HG02678 (cell line): ENCODE results near the gene GPSM1.

Experiments
- ATAC-seq: cut with Tn5 transposase; IDR thresholded peaks from one replicate; pipeline ENCODE4 v1.9.1; 2021; ENCODE audit warnings: mild to moderate bottlenecking, moderate library complexity; ENCODE audit not compliant: unreplicated experiment

Gene GPSM1

DNA sequence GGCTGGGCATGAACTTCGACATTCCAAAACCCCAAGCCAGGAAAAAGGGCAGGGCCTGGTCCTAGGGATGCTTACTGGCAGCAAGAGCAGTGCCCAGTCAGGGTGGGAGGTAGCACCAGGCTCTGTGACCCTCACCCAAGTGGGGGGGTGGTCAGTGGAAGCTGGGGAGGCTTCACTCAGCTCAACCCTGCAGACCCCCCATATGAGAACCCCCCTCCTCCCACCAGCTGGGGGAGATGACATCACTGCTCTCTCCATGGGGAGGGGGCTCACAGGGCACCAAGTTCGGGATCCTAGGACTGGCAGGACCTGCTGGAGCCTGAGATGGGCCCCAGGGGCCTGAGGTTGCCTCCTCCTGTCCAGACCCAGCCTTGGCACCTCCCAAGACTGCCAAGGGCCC, 31.5 kb downstream of the GPSM1 start:
- no peak for ATAC-seq

GRCh38 chr9:136359774-136360718, 32.7 kb downstream of the GPSM1 start:
- no peak for ATAC-seq

GRCh38 chr9:136361047-136361753, 33.9 kb downstream of the GPSM1 start:
- no peak for ATAC-seq

- no peak for ATAC-seq
These were observed 34.6 kb downstream of the GPSM1 start for GRCh38 chr9:136361754-136362449.

DNA sequence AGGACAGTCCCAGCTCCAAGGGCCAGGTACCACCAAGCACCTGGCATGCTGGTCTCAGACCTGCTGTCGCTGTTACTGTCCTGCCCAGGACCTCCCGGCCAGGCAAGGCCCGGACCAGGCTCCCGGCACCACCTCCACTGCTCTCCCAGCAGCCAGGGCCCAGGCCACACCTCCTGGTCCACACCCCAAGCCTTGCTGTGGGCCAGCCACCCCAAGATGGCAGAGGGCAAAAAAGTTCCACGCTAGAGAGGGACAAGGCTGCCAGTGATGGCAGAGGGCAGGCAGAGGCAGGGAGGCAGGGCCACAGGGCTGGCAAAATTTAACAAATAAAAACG, 35.1 kb downstream of the GPSM1 start:
- ATAC-seq = no peak

DNA sequence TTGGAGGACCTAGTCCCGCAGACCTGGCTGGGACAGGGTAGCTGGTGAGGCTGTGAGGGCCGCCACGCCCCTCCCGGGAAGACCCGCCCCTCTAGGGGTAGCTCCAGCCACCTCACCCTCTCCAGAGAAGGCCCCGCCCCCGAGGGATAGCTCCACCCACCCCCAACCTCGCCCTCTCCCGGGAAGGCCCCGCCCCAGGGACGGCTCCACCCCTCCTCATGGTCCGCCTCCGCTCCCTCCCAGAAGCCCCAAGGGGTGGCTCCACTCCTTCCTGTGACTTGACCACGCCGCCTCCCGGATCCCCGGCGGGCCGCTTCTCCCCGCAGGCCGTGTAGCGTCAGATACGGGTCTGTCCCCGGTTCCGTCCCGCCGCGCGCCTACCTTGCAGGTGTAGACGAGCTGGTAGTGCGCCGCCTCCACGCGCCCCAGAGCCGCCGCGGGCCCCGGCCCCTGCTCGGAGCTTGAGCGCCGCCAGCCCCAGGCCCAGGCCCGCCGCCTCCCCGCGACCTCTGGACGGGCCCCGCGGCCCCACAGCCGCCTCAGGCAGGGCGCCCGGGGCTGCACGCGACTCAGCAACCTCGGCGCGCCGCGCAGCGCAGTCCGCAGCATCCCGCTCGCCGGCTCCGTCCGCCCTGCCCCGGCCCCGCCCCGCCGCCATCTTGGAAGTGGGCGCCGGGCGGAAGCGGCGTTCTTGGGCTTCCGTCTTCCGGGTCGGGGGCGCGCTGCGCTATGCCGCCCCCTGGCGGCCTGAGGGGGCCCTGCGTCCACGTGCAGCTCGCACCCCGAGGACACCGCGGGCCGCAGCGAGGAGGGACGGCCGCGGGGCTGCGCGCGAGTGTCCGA, 36.0 kb downstream of the GPSM1 start, which contains the start of gene DNLZ:
Gene DNLZ, minus strand, starts transcription at position 639 of the 843 bp plus-strand sequence. Its CDS starts 30 bp downstream, at position 609.
- peak; percentile 80 for ATAC-seq

- no peak for ATAC-seq
These were observed 36.8 kb downstream of the GPSM1 start for GRCh38 chr9:136363949-136364748.

GRCh38 chr9:136364942-136365774, 37.8 kb downstream of the GPSM1 start:
- no peak for ATAC-seq

- ATAC-seq = no peak
These were observed 38.5 kb downstream of the GPSM1 start for GRCh38 chr9:136365775-136366222.

DNA sequence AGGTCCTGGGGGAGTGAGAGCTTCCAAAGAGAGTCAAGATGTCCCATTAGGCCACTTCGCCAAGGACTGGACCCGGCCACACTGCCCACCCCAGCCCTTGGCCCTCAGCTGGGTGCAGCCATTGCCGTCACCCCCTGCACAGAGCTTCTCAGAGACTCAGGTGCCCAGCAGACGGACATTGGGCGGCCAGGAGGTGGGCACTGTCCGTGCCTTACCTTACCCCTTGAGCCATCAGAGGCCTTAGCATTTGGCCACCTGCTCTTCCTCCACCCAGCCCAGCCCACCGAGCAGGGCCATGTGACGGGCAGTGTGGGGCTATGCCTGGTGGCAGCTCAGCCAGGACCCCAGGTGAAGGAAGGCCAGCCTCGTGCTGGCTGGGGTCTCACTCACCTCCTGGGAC, 39.5 kb downstream of the GPSM1 start:
- no peak for ATAC-seq

DNA sequence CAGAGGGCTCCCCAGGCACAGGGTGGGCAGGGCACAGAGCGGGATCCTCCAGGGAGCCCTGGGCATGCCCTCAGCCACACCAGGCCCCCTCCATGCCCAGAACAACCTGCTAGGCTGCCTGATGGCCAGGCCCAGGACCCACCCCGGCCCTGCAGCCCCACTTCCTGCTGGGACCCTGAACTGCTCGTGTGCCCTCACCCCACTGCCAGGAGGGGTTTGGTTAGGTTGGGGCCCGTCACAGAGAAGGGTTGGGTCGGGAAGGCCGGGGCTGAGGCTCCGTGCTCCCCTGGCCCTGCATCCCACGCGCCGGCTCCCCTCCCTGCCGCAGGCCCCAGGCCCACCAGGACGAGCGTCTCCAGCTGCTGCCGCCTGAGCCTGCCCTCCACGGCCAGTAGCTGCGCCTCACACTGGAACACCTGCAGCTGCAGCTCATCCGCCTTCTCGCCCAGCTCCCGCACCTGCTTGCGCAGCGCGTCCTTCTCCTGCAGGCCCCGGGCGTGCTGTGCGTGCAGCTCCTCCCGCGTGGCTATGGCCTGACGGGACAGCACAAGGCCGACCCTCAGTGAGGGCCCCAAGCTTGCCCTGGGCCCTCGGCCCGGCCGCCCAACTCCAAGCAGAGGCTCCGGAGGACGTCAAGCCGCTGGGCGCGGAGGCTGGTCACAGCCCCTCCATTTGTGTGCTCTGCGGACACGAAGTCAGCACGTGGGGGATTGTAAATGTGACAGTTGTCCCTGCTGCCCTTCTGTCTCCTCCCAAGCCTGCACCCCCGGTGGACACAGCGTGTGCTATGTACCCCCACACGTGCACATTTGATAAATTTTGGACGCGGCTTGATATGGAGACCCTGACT, 40.2 kb downstream of the GPSM1 start:
- ATAC-seq = no peak

GRCh38 chr9:136368190-136368589, 40.9 kb downstream of the GPSM1 start:
- ATAC-seq = no peak

DNA sequence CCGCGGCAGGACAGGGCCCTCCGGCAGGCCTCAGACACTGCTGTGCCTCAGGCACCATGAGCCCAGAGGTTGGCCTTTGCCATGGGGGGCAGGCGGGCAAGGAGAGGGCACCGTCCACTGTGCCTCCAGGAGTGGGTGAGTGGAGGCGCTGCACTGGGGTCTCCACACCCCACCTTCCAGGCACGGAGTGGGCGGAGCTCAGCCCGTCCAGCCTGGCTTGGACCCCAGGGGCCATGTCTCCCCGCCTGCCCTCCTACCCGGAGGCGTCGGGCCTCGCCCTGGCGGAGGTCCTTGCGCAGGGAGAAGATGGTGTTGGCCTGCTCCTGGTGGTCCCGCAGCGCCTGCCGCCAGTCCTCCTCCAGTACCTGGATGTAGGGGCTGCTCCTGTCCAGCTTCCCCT, 42.7 kb downstream of the GPSM1 start:
- no peak for ATAC-seq

GRCh38 chr9:136370687-136371532, 43.6 kb downstream of the GPSM1 start:
- ATAC-seq = no peak

DNA sequence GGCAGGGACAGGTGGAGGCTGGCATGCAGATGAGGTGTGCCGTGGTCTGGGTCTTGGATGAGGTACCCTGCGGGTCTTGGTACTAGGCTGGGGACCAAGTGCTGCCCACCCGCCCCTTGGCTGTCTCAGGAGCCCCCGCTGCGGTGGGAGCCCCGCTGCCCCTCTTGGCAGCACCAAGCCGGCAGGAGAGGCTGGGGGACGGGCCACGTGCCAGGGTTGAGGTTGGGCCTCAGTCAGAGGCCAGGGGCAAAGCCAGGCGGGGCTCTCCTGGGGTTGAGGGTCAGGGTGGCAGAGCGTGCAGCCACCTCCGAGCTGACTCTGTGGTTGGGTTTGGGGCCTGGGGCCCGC, 44.2 kb downstream of the GPSM1 start:
- no peak for ATAC-seq

DNA sequence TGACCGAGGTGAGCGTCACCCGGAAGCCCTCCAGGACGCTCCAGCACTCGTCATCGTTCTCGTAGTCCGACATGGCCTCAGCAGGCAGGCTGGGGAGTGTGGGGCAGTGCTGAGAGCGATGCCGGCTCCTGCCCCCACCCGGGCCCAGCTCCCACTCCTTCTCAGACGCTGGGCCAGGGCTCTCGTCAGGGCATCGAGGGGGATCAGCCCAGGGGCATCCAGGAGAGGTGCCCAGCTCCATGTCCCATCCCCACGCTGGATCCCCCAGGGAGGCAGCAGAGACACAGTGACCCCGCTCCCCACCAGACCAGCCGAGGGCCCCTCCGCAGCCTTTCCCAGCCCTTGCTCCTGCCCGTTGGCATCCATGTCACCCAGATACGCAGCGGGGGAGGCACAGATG, 44.7 kb downstream of the GPSM1 start:
- ATAC-seq = no peak
